ENCODE results near the gene ABCB10. TPM values are rescaled to one million over a fixed set of nuclear protein-coding genes. Genes with fewer than 3 reads are reported as not detected.
A peak's percentile ranks its signal among the peaks of the same experiment; 100 is the strongest.
"Not testable (repeated sequence)": the region's sequence is repeated elsewhere in the genome, so short reads cannot be mapped to it uniquely, and the experiment has no call there.

Gene ABCB10
- total and polyA plus RNA-seq, 2 experiments from 2014 or later, result 4.7 to 9.7 TPM

GRCh38 chr1:229561141-229561540 lies 2.6 kb upstream of the ABCB10 start (continued):
- TF ChIP-seq ZNF462 (CRISPR knock-in tag; IDR thresholded peaks at IDR 0.05) (no peak), JUNB (IDR thresholded peaks at IDR 0.05; ENCODE audit: unreplicated experiment) (no peak), EZH2 (IDR thresholded peaks at IDR 0.05; ENCODE audit: low read depth, unreplicated experiment) (no peak), ZNF114 (CRISPR knock-in tag; IDR thresholded peaks at IDR 0.05) (no peak), POLR2AphosphoS5 (IDR thresholded peaks at IDR 0.05; ENCODE audit: low read depth) (no peak), NANOG (IDR thresholded peaks at IDR 0.05; ENCODE audit: borderline replicate concordance) (no peak)
- TF ChIP-seq, protein P1, sequence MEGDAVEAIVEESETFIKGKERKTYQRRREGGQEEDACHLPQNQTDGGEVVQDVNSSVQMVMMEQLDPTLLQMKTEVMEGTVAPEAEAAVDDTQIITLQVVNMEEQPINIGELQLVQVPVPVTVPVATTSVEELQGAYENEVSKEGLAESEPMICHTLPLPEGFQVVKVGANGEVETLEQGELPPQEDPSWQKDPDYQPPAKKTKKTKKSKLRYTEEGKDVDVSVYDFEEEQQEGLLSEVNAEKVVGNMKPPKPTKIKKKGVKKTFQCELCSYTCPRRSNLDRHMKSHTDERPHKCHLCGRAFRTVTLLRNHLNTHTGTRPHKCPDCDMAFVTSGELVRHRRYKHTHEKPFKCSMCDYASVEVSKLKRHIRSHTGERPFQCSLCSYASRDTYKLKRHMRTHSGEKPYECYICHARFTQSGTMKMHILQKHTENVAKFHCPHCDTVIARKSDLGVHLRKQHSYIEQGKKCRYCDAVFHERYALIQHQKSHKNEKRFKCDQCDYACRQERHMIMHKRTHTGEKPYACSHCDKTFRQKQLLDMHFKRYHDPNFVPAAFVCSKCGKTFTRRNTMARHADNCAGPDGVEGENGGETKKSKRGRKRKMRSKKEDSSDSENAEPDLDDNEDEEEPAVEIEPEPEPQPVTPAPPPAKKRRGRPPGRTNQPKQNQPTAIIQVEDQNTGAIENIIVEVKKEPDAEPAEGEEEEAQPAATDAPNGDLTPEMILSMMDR (conservative IDR thresholded peaks at IDR 0.05; ENCODE audit: low read depth in 2 of 2), result no peak

DNA sequence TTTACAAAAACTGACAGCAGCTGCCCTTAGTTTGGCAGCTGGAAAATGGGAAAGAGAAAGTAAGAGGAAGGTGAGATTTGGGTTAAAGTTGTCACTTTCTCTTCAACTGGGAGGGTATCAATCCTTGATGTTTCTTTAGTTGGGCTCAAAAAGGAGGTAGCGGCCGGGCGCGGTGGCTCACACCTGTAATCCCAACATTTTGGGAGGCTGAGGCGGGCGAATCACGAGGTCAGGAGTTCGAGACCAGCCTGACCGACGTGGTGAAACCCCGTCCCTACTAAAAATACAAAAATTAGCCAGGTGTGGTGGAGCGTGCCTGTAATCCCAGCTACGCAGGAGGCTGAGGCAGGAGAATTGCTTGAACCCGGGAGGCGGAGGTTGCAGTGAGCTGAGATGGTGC lies 1.6 kb upstream of the ABCB10 start:
- H2AFZ ChIP-seq; H3K27ac Mint-ChIP-seq; H3K4me2 ChIP-seq; H3K9me3 Mint-ChIP-seq; DNase-seq (ENCODE audit: low spot score); H4K20me1 ChIP-seq (replicated peaks; ENCODE audit: insufficient read depth); H3F3A ChIP-seq (replicated peaks; ENCODE audit: low read depth); H3K27me3 ChIP-seq (ENCODE audit: insufficient read depth); H3K4me3 Mint-ChIP-seq; H3K27ac ChIP-seq (ENCODE audit: low read depth); H3K36me3 Mint-ChIP-seq (ENCODE audit: low read depth); H3K36me3 ChIP-seq (ENCODE audit: insufficient read depth); H3K9me2 ChIP-seq (ENCODE audit: insufficient read depth); H3K4me3 ChIP-seq; ATAC-seq; H3K4me1 ChIP-seq (ENCODE audit: insufficient read depth): not testable (repeated sequence)
- Mint-ChIP-seq H3K27me3 (ENCODE audit: insufficient read depth, low read depth, poor library complexity) (peaks cover 11% of the 10 kb centered on the region), H3K4me1 (peaks cover 33% of the 10 kb centered on the region)
- peaks cover 20% of the 10 kb centered on the region for H3K79me2 ChIP-seq (replicated peaks; ENCODE audit: insufficient read depth)

- Histone ChIP-seq H3K4me3 (peak overlapping the region; percentile 86), H2AFZ (peak overlapping the region; percentile 92), H3K4me2 (peak overlapping the region; percentile 74), H3K79me2 (replicated peaks; ENCODE audit: insufficient read depth) (peaks cover 20% of the 10 kb centered on the region)
- DNase-seq (ENCODE audit: low spot score); H3K36me3 ChIP-seq (ENCODE audit: insufficient read depth); H3K27ac Mint-ChIP-seq; ATAC-seq; H3K4me1 ChIP-seq (ENCODE audit: insufficient read depth); H3K36me3 Mint-ChIP-seq (ENCODE audit: low read depth); H3K9me2 ChIP-seq (ENCODE audit: insufficient read depth); H3F3A ChIP-seq (replicated peaks; ENCODE audit: low read depth); H3K27me3 ChIP-seq (ENCODE audit: insufficient read depth); H3K27ac ChIP-seq (ENCODE audit: low read depth); H4K20me1 ChIP-seq (replicated peaks; ENCODE audit: insufficient read depth); H3K9me3 Mint-ChIP-seq: not testable (repeated sequence)
- peaks cover 10% of the 10 kb centered on the region for H3K27me3 Mint-ChIP-seq (ENCODE audit: insufficient read depth, low read depth, poor library complexity)
- H3K4me1 Mint-ChIP-seq, result peaks cover 40% of the 10 kb centered on the region
- H3K4me3 Mint-ChIP-seq, result peak overlapping the region; percentile 86
Measured at GRCh38 chr1:229559336-229559801, 862 bp upstream of the ABCB10 start.

Measured in GM23338 (cell line).